Thymus (tissue), 11 donors: ENCODE measurements around the gene ACOT6. TPM values are rescaled to one million over a fixed set of nuclear protein-coding genes. Genes with fewer than 3 reads are reported as not detected.
"Not testable (repeated sequence)": the region's sequence is repeated elsewhere in the genome, so short reads cannot be mapped to it uniquely, and the experiment has no call there.

Experiments
- DNase-seq, 9 donors: peaks; one replicate each; pipeline ENCODE4 v3.0.0-alpha.2; 2013; ENCODE audit warnings: low spot score in 9 of 9, low read depth in 6 of 9, missing footprints in 1 of 9
- H3K27ac ChIP-seq, 2 donors: one replicate each; pipeline ENCODE4 v1.5.1; 2013; ENCODE audit warnings: control low read depth in 1 of 2, low read depth in 1 of 2, low read length in 1 of 2, mild to moderate bottlenecking in 1 of 2, moderate library complexity in 1 of 2
- H3K27me3 ChIP-seq, 2 donors: one replicate each; pipeline ENCODE4 v1.5.1; 2013; ENCODE audit warnings: low read length in 1 of 2; ENCODE audit not compliant: control insufficient read depth in 2 of 2, insufficient read depth in 1 of 2
- H3K36me3 ChIP-seq, 2 donors: one replicate each; pipeline ENCODE4 v1.5.1; 2013; ENCODE audit warnings: low read length in 1 of 2, mild to moderate bottlenecking in 1 of 2, moderate library complexity in 1 of 2; ENCODE audit not compliant: control insufficient read depth in 2 of 2, insufficient read depth in 2 of 2
- H3K4me1 ChIP-seq, 2 donors: one replicate each; pipeline ENCODE4 v1.5.1; 2013; ENCODE audit warnings: low read length in 2 of 2; ENCODE audit not compliant: control insufficient read depth in 2 of 2, insufficient read depth in 2 of 2
- H3K4me3 ChIP-seq, 2 donors: one replicate each; pipeline ENCODE4 v1.5.1; 2013; ENCODE audit warnings: low read length in 2 of 2, control low read depth in 1 of 2, mild to moderate bottlenecking in 1 of 2
- H3K9me3 ChIP-seq, 2 donors: one replicate each; pipeline ENCODE4 v1.5.1; 2013; ENCODE audit warnings: low read length in 1 of 2, mild to moderate bottlenecking in 1 of 2; ENCODE audit not compliant: control insufficient read depth in 2 of 2, insufficient read depth in 1 of 2
- WGBS: extraction: QIAGEN DNeasy Blood & Tissue Kit; methylation state at CpG from one replicate; pipeline ENCODE4 v1.1.7; 2013; 5-methylcytosine and 5-hydroxymethylcytosine counted together
- polyA plus RNA-seq: library from polyadenylated mRNA; stranded (reverse); fragments of 200-250 nt; gene quantifications from one replicate; pipeline ENCODE4 v1.2.3, GENCODE V29; 2013
- total RNA-seq: library from RNA; stranded (reverse); fragments of 120-200 nt; gene quantifications from one replicate; pipeline ENCODE4 v1.2.4, GENCODE V29; 2013
- donor health status: healthy.

Gene ACOT6
- total and polyA plus RNA-seq, 2 donors: 0.05 TPM; not detected in 1

GRCh38 chr14:73655851-73656250 lies 43.5 kb downstream of the ACOT6 start:
- H3K9me3 ChIP-seq: no peaks in the 10 kb centered on the region
- DNase-seq: no peak
- H3K36me3 ChIP-seq: no peaks in the 10 kb centered on the region
- no peaks in the 10 kb centered on the region for H3K4me1 ChIP-seq
- no peak overlapping the region for H3K4me3 ChIP-seq
- H3K27ac ChIP-seq: no peak overlapping the region
- 97% methylated on average over 1 of the region's 1 CpG for WGBS
- no peaks in the 10 kb centered on the region for H3K27me3 ChIP-seq

- not testable (repeated sequence) for H3K27ac ChIP-seq, H3K36me3 ChIP-seq, H3K27me3 ChIP-seq, H3K9me3 ChIP-seq, DNase-seq, H3K4me1 ChIP-seq, H3K4me3 ChIP-seq
- 97% methylated on average over 11 of the region's 11 CpGs for WGBS
These were observed 46.9 kb downstream of the ACOT6 start for GRCh38 chr14:73659202-73659601.

- 98% methylated on average over 2 of the region's 2 CpGs for WGBS
These were observed 48.2 kb downstream of the ACOT6 start for GRCh38 chr14:73660511-73660910.

GRCh38 chr14:73661872-73662271 lies 49.6 kb downstream of the ACOT6 start:
- WGBS: 99% methylated on average over 2 of the region's 2 CpGs
- Histone ChIP-seq H3K4me3 (no peak overlapping the region), H3K27me3 (no peaks in the 10 kb centered on the region), H3K27ac (no peak overlapping the region), H3K36me3 (no peaks in the 10 kb centered on the region), H3K4me1 (no peaks in the 10 kb centered on the region), H3K9me3 (no peaks in the 10 kb centered on the region)
- DNase-seq: no peak

More at GRCh38 chr14:73660511-73660910, 48.2 kb downstream of the ACOT6 start:
- H3K27ac ChIP-seq: no peak overlapping the region
- no peak for DNase-seq
- no peaks in the 10 kb centered on the region for H3K27me3 ChIP-seq
- no peaks in the 10 kb centered on the region for H3K36me3 ChIP-seq
- no peaks in the 10 kb centered on the region for H3K4me1 ChIP-seq
- no peaks in the 10 kb centered on the region for H3K9me3 ChIP-seq
- H3K4me3 ChIP-seq: no peak overlapping the region

GRCh38 chr14:73662487-73662943 lies 50.2 kb downstream of the ACOT6 start:
- Histone ChIP-seq H3K27ac (no peak overlapping the region), H3K4me3 (no peak overlapping the region), H3K36me3 (no peaks in the 10 kb centered on the region), H3K27me3 (no peaks in the 10 kb centered on the region), H3K9me3 (no peaks in the 10 kb centered on the region), H3K4me1 (no peaks in the 10 kb centered on the region)
- 93% methylated on average over 1 of the region's 1 CpG for WGBS
- no peak for DNase-seq

GRCh38 chr14:73663548-73664212 lies 51.4 kb downstream of the ACOT6 start:
- H3K27ac ChIP-seq: no peak overlapping the region
- H3K9me3 ChIP-seq: no peaks in the 10 kb centered on the region
- H3K4me3 ChIP-seq: no peak overlapping the region
- H3K27me3 ChIP-seq: no peaks in the 10 kb centered on the region
- no peaks in the 10 kb centered on the region for H3K36me3 ChIP-seq
- peak in 1 of 9 donors; percentile 16 for DNase-seq
- H3K4me1 ChIP-seq: no peaks in the 10 kb centered on the region

- Histone ChIP-seq H3K36me3 (no peaks in the 10 kb centered on the region), H3K4me3 (no peak overlapping the region), H3K4me1 (no peaks in the 10 kb centered on the region), H3K9me3 (no peaks in the 10 kb centered on the region), H3K27ac (no peak overlapping the region), H3K27me3 (no peaks in the 10 kb centered on the region)
- WGBS: 97% methylated on average over 2 of the region's 2 CpGs
- DNase-seq: no peak
These were observed 52.8 kb downstream of the ACOT6 start for GRCh38 chr14:73665130-73665529.

GRCh38 chr14:73666583-73666982 lies 54.3 kb downstream of the ACOT6 start:
- 98% methylated on average over 5 of the region's 5 CpGs for WGBS
- Histone ChIP-seq H3K9me3 (no peaks in the 10 kb centered on the region), H3K36me3 (no peaks in the 10 kb centered on the region), H3K27me3 (no peaks in the 10 kb centered on the region), H3K27ac (no peak overlapping the region), H3K4me3 (no peak overlapping the region), H3K4me1 (no peaks in the 10 kb centered on the region)
- DNase-seq: no peak

- Histone ChIP-seq H3K36me3 (no peaks in the 10 kb centered on the region), H3K27me3 (no peaks in the 10 kb centered on the region), H3K4me1 (no peaks in the 10 kb centered on the region), H3K27ac (no peak overlapping the region), H3K4me3 (no peak overlapping the region), H3K9me3 (no peaks in the 10 kb centered on the region)
- 86% methylated on average over 3 of the region's 3 CpGs for WGBS
- no peak for DNase-seq
These were observed 55.5 kb downstream of the ACOT6 start for GRCh38 chr14:73667854-73668253.
